ENCODE results near the gene YOD1.

YOD1 gene

DNA sequence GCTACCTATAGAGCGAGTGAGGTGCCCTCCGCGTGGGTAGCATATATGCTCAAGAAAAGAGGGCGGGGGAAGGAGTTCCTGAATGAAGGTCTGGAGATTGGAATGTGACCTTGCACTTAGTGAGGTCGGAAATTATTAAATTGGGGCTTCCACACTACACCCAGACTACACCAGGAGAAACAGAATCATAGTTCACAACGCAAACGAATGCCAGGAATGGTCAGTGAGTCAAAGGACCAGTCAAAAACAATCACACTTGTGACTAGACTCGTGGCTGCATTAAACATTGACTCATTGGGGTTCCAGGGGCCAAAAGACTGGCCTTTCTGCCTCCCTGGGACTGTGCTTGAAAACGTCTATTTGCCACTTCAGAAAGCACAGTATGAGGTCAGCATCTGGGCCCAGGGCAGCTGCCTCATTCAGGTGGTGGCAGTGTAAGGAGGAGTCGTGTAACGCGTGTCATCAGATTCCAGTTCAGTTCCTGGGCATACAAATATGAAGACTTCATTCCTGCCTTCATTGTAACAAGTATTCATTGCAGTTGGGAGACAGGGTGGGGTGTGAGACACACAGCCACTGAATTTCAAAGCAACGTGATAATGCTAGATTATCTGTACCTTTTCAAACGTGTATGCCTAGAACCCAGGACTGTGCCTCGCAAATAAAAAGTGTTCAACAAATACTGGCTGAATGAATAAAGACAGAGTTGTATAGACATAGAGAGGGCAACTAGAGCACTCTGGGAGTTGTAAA is at the start of gene YOD1:
Gene YOD1, minus strand, starts transcription at position 18 of the 753 bp plus-strand sequence. CDS start 178 bp downstream, outside the sequence.
- in situ Hi-C loops (cut with HindIII; ENCODE audit: low sequenced_read_pairs) = no loop called here

DNA sequence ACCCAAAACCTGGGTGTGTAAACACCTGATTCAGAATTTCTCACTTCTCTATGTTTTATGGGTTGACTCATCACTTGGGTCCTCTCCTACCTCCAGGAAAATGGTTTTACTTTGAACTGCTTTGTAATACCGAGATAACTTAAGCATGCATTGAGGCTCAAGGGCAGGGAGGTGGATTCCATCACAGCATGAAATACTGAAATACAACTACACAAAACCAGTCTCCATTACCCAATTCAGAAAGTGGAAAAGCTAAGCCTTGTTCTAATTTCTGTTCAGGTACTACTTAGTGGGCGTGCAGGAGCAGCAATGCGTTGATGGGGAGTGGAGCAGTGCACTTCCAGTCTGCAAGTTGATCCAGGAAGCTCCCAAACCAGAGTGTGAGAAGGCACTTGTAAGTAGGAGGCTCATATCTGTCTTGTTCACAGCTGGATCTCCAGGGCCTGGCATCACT is 46.9 kb upstream of the YOD1 start:
- in situ Hi-C loops (cut with HindIII; ENCODE audit: low sequenced_read_pairs) = no loop called here

DNA sequence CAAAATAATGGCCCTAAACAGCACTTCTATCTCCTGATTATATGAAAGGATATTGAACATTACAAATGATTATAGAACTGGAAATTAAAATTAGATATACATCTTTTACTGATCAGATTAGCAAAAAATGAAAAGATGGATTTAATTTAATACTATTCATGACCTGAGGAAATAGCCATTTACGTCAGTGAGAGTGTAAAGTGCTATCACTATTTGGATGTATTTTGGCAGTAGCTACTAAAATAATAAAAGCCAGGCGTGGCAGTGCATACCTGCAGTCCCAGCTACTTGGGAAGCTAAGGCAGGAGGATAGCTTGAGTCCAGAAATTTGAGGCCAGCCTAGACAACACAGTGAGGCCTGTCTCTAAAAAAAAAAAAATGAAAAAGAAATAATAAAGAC is 42.9 kb upstream of the YOD1 start:
- in situ Hi-C loops (cut with HindIII; ENCODE audit: low sequenced_read_pairs) = no loop called here

DNA sequence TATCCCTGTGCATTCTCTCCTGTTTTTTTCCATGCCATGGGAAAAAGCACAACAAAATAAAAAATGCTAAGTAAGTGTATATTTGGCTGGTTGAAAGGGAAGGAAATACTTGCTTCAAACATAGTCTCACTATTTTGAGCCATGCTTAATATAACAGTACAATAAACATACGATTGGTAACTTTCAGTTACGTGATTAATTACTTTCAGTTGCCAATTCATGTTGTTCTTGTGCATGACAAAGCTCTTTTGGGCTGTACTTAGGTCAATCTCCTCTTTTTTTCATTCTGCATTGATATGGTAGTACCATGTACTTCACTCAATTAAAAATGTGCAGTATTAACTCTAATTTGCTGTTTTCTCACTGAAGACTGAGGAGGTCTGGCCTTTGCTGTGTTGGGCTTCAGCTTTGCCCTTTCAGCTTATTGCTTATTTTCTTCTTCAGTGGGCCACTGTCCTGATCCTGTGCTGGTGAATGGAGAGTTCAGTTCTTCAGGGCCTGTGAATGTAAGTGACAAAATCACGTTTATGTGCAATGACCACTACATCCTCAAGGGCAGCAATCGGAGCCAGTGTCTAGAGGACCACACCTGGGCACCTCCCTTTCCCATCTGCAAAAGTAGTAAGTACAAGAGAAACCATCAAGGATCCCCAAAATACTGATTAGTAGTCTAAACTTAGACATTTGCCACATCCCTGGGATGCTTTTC is 40.3 kb upstream of the YOD1 start:
- in situ Hi-C loops (cut with HindIII; ENCODE audit: low sequenced_read_pairs) = no loop called here

DNA sequence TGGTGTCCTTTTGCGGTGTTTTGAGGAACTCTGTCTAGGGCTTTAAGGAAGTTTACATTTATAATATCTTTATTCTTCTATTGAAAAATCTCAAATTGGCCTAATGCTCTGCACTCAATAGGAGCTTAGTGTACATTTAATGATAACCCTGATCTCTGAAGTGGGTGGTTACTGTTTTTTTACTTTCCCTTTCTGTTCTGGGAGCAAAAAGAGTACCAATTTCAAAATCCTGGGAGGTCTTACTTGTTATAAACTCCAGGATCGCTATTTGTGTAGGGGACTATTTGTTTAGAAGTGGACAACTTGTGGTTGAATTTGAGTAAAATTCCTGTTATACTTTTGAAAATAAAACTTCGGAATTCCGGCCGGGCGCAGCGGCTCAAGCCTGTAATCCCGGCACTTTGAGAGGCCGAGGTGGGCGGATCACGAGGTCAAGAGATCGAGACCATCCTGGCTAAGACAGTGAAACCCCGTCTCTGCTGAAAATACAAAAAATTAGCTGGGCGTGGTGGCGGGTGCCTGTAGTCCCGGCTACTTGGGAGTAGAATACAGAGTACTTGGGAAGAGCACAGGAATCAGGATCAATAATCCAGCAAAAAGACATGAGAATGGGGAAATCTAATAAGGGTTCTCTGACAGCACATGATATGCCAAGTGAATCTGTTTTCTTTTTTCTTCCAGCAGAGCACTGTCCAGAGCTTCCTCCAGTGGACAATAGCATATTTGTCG is 38.8 kb upstream of the YOD1 start:
- in situ Hi-C loops (cut with HindIII; ENCODE audit: low sequenced_read_pairs) = no loop called here

DNA sequence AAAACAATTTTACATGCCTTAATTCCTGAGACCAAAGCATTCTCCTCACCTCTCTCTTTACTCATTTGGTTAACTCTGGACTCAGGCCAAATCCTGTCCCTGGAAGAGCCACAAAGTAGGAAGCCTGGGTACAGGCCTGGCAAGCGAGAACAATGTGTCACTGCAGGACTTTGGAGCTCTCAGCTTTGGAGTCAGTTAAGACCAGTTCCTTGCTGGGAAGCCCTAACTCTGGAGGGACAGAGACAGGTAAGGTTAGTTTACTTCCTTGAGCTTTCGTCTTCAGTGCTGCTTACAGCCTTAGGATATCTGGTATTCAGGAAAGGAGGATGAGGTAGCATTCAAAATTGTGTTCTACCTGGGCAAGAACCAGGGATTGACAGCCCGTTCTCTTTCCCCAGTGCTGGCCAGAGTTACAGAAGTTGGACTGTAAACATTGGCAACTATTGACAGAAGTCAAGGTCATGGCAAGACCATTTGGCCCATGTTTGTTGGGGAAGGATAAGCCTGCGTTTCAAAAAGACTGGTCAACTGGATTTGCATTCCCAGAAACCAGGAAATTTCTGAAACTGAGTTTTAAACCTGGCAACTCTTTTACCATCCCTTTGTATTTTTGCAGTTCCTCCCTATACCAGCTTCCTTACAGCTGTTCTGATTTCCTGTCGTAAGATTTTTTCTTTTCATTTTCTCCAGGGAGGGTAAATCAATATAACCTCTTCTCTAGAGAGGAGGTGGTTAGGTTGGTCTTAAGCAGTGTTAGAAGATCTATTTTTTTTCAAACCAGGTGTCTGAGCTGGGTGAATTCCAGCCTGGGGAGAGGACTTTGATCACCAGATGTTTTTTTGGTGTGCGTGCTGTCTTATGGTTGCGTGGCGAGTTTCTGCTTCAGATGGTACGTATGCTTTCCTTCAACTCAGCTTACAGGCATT is 38.0 kb upstream of the YOD1 start, which contains the start of gene C4BPB:
Gene C4BPB, plus strand, starts transcription at position 160 of the 926 bp plus-strand sequence. Its CDS starts 672 bp downstream, at position 832.
- in situ Hi-C loops (cut with HindIII; ENCODE audit: low sequenced_read_pairs) = no loop called here

DNA sequence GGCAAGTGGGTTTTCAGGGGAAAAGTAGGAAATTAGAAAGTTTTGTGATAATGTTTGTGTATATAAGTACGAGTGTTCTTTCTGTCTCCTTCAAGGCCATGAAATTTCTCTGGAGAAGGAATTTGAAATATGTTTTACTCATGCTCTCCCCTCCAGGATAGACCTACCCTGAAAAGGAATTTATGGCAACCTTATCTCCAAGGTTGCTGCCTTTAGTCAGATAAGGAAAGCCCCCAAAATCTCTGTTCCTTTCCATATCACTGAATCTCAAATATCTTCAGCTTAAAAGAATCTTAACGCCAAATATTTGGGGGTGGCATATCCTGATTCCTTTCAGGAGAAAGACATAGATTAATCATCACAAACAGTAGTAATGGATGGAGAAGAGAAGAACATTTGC is 37.2 kb upstream of the YOD1 start:
- in situ Hi-C loops (cut with HindIII; ENCODE audit: low sequenced_read_pairs) = no loop called here

DNA sequence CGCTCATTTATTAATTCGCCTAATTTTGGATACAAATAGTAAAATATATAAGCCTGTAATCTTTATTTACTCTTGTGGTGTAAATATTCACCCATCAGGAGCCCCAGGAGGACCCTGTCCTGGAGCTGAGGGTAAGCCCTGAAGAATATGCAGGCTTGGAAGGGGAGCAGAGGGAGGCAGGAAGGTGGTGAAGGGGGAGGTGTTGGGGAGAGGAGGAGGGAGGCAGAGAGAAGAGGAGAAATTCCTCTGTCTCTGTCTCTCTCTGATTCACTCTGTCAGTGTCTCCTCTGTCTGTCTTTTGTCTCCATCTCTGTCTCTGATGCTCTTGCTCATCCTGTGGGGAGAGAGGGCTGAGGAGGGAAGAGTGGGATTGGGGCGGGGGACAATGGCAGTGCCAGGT is 34.9 kb upstream of the YOD1 start:
- in situ Hi-C loops (cut with HindIII; ENCODE audit: low sequenced_read_pairs) = no loop called here

DNA sequence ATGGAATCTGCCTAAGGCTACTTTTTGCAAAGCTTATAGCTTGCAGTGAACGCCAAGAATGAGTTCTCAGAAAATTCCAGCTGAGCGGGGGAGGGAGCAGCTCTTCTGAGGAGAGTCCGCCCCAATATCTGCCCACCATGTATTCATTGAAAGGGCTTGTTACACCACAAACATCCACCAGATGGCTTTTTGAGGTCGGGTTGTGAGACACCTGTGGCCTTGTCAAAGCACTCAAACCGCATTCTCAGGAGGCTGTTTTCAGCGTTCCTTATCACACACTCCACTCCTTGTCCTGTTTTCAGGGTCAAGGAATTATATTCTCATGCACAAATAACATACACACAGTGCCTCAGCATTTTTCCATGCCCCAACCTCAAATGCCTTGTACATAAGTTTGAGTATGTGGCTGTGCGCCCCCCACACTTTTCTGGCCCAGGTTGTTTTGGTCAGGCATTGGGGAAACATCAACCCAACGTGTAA is 33.7 kb upstream of the YOD1 start:
- in situ Hi-C loops (cut with HindIII; ENCODE audit: low sequenced_read_pairs) = no loop called here

DNA sequence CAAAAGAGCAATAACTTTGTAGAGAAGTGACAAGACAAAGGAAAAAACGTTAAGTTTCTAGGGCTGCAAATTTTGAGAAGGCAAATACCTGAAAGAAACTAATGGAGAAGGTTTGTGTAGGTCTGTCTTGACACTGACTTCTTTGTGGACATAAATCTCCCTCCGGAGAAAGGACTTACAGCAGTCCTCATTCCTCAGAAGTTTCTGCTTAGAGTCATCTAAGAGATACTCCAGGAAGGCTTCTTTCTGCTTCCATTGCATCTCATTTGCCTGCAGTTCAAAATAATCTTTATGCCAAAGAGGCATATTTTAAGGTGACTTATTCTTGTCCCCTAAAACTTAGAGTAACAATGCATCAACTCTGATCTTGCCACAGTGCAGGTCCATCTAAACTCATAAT is 33.2 kb upstream of the YOD1 start:
- in situ Hi-C loops (cut with HindIII; ENCODE audit: low sequenced_read_pairs) = no loop called here

DNA sequence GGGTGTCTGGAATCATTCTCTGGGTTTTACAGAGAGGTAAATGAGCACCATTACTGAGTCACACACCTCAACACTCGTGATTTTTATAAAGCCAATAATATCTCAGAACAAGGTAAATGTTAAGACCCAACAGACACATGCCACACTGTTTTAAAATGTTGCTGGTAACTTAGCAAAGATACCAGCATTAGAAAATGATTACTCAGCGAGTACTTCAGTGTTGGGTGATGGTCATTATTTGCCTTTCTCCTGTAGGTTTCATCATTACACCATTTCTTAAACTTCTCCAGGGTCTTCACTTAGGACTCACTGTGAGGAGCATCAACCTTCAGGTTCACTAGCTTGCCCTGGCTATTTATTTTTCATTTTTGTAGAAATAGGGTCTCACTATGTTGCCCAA is 30.8 kb upstream of the YOD1 start:
- in situ Hi-C loops (cut with HindIII; ENCODE audit: low sequenced_read_pairs) = no loop called here

DNA sequence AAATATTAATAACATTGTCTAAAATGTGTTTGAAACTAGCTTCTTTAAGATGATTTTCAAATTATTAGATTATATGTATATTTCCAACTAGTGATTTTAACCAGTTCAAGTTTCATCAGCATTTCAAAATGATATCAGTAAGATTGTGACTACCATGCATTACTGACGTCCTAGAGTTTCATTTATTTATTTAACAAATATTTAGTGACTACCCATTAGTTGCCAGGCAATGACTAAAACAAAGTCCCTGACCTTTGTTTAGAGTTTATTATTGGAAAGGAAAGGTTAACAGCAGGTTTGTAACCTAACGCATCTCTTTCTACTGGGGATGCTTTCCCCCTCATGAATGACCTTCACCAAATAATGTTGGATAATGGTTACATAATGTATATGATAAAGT is 30.1 kb upstream of the YOD1 start:
- in situ Hi-C loops (cut with HindIII; ENCODE audit: low sequenced_read_pairs) = no loop called here

DNA sequence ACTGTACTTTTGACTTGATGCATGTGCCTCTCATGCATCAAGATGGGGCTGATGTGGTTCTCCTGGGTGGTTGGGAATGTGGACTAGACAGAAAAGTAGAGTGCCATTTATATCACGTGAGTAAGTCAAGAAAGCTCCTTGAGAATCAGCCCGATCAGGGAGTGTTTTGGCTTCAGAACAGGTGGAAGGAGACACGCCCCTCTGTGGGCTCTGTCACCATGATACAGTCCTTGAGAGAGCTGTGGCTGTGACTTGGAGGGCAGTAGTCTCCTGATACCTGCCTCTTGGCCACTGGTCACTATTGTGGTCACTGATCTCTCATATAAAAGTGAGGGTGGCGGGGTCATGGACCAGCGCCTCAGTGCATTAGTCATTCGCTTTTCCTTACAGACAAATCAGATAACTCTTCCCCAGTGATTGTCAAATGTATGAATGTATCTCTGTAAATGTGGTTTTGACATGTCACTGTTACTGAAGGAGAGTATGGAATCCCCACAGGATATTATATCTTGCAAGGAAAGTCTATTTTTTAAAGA is 28.8 kb upstream of the YOD1 start:
- in situ Hi-C loops (cut with HindIII; ENCODE audit: low sequenced_read_pairs) = no loop called here

DNA sequence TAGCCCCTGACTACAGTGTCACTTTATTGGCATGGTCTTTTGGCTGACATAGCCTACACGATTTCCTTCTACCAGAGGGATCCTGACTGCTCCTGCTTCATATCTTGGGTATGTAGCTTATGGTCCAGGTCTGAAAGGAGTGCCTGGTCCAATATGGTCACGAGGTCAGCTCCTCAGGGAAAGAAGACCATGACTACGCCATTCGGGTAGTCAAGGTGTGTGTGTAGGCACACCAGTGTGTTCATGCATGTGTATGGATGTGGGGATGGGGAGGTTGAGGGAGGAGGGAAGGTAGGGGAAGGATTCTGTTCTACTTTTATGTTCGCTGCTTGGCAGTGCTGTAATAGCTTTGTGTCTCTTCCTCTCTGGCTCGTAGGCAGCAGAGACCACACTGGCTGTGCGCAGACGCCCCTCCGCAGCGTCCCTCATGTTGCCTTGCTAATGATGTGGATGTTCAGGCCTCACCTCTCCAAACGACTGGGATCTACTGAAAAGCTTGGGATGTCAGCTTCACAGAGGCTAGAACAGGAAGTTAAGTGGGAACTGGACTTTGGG is 27.6 kb upstream of the YOD1 start:
- in situ Hi-C loops (cut with HindIII; ENCODE audit: low sequenced_read_pairs) = no loop called here

DNA sequence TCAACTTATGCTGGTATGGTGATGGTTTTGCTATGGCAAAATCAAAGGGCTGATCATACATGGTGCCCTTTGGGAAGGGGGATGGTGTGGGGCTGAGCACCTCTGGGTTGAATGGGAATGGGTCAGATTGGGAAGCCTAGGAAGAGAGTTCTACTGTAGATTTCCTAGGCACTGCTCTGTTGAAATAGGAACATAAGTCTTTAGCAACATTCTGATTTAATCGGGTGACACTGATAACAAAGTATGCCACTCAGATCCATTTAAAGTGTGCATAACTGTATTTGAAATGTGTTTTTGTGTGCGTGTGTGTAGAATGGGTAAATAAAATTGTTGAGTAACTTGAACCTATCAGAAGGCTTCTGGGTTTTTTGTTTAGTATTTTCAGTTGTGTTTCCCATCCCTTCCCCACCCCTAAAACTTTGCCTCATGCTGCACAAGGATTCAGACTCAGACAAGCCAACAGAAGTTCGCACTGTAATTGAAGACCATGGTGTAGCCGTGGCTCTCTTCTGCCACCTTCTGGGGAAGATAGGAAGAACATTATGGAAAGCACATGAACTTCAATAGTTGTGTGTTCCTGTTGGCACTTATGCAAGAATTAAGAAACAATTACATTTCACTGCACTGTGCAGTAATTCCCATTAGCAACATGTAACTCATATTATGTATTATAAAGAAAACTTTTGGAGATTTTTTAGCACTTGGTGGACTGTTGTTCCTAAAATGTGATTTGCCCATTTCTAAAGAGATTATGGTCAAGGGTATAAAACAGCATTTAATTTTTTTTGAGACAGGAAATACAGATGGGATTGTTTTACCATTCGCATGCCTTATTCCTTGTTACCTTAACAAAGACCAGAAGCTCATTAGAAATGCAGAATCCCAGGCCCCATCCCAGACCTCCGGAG is 26.7 kb upstream of the YOD1 start:
- in situ Hi-C loops (cut with HindIII; ENCODE audit: low sequenced_read_pairs) = no loop called here

DNA sequence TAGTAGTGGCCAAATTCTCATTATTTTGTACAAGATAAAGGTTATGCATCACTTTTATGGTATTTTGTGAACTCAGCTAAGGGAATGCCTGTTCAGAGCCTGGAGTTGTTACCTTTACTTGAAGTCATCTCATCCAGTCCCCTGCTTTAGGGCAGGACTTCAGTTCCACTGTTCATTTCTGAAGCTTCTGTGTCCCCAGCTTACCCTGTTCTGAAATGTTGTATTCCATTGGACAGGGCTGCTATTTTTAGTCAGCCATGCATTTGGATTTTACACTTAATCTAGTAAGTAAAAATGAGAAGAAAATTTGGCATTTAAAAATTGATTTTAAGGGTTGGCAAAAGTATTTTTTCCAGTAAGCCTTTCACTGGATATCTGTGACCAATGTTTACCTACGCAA is 26.0 kb upstream of the YOD1 start:
- in situ Hi-C loops (cut with HindIII; ENCODE audit: low sequenced_read_pairs) = no loop called here

DNA sequence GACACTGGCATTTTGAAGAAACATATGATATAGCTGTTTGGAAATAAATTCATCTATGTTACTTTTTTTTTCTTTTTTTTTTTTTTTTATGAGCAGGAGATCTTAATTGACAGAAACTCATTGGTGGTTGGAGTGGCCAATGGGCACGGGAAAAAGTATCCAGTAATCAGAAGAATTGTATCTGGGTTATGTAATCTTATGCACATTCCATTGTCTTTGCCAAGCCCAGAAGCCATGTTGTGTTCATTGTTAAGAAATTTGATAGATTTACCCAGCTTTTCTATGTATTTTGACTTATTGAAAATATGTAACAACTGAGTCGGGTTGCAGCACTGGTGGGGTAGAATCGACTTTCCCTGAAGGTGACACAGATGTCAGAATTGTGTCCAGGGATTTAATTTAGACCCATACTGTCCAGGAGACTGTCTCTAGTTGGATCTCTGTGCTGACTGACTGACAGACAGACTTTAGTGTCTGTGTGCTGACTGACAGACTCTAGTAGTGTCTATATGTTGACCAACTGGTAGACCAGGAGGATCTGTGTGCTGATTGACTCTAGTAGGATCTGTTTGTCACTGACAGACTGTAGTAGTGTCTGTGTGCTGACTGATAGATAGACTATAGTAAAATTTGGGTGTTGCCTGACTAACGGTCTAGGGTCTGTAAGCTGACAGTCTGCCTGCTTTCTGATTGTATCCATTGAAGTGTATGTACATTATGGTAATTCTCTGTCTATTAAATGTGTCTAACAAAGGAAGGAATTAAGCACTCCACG is 25.4 kb upstream of the YOD1 start:
- in situ Hi-C loops (cut with HindIII; ENCODE audit: low sequenced_read_pairs) = no loop called here
